K562 (cell line): ENCODE measurements around the gene OMP. TPM values are rescaled to one million over a fixed set of nuclear protein-coding genes. Genes with fewer than 3 reads are reported as not detected.

Experiments
- ATAC-seq: fragments of 200-7000 bp; cut with Tn5 transposase; 3 replicates; pipeline ENCODE4 v1.9.1; 2020; ENCODE audit warnings: moderate library complexity
- BruUV-seq: library from RNA; stranded (reverse); fragments of 400-500 nt; replicated peaks from 2 replicates; lab custom pipeline; 2021; lab: Mats Ljungman, UMichigan
- CTCF ChIA-PET: fragments of 300-600 bp; formaldehyde crosslinking; extraction: SDS; loops from one replicate; lab custom pipeline; 2021; ENCODE audit warnings: low intra/inter-chr PET ratio; lab: Yijun Ruan, JAX
- POLR2A ChIA-PET: fragments of 300-600, 350-650 bp; sonication (Branson Sonifier 250); formaldehyde crosslinking; extraction: SDS; loops from one replicate; lab custom pipeline; 2021; ENCODE audit warnings: antibody characterized with exemption, inconsistent platforms; lab: Yijun Ruan, JAX
- DNase-seq, 4 experiments: peaks; one replicate each; pipeline versions ENCODE4 v3.0.0 to v3.0.0-alpha.2; 2011 to 2018; ENCODE audit warnings: low spot score in 3 of 4, mixed read lengths in 3 of 4; ENCODE audit errors: extremely low read depth in 1 of 4
- FAIRE-seq: peaks from 2 replicates; lab custom pipeline; 2011; peaks lifted over from hg19 to GRCh38; lab: Jason Lieb, UNC
- H2AFZ ChIP-seq: 2 replicates; pipeline ENCODE4 v1.6.0; 2011; ENCODE audit warnings: low read depth, low read length, control low read depth, inconsistent platforms
- H3K27ac ChIP-seq: fragments of 200-600 bp; 3 replicates; pipeline ENCODE4 v1.8.0; 2011; ENCODE audit warnings: low read depth, mild to moderate bottlenecking, control low read depth, inconsistent platforms, low read length, moderate library complexity, mixed read lengths; ENCODE audit errors: extremely low read depth
- H3K27me3 ChIP-seq, 2 experiments: fragments of 300-600 bp in 1 of 2; 2 replicates in 1 of 2; 3 replicates in 1 of 2; pipeline versions ENCODE4 v1.6.0 to v1.8.0; 2011; ENCODE audit warnings: inconsistent platforms in 2 of 2, low read length in 2 of 2, mild to moderate bottlenecking in 1 of 2, mixed read lengths in 1 of 2, moderate library complexity in 1 of 2; ENCODE audit not compliant: control insufficient read depth in 2 of 2, insufficient read depth in 2 of 2
- H3K36me3 ChIP-seq: fragments of 300-600 bp; 3 replicates; pipeline ENCODE4 v1.8.0; 2011; ENCODE audit warnings: mild to moderate bottlenecking, low read length, inconsistent platforms; ENCODE audit not compliant: control insufficient read depth, insufficient read depth
- H3K4me1 ChIP-seq, 2 experiments: fragments of 200-600 bp in 1 of 2; replicated peaks in 1 of 2; 2 replicates in 1 of 2; 3 replicates in 1 of 2; pipeline versions ENCODE4 v1.5.1 to v1.8.0; 2011; ENCODE audit warnings: inconsistent platforms in 2 of 2, low read length in 2 of 2, mild to moderate bottlenecking in 1 of 2, mixed read lengths in 1 of 2, moderate library complexity in 1 of 2; ENCODE audit not compliant: control insufficient read depth in 2 of 2, insufficient read depth in 2 of 2
- H3K4me2 ChIP-seq: 2 replicates; pipeline ENCODE4 v1.6.1; 2011; ENCODE audit warnings: low read length, control low read depth, inconsistent platforms, mixed read lengths; ENCODE audit not compliant: insufficient read depth
- H3K4me3 ChIP-seq: fragments of 200-600 bp; sonication (generic), shearing (Covaris generic); 2 replicates; pipeline ENCODE4 v1.5.1; 2016; ENCODE audit warnings: control low read depth, inconsistent platforms
- H3K79me2 ChIP-seq: fragments of 200-600 bp; 3 replicates; pipeline ENCODE4 v1.8.0; 2011; ENCODE audit warnings: low read length, inconsistent platforms; ENCODE audit not compliant: control insufficient read depth, insufficient read depth
- H3K9ac ChIP-seq, 2 experiments: 2 replicates each; pipeline versions ENCODE4 v1.6.0 to v1.6.1; 2011; ENCODE audit warnings: low read depth in 2 of 2, low read length in 2 of 2, control low read depth in 1 of 2, inconsistent platforms in 1 of 2, mild to moderate bottlenecking in 1 of 2, mixed read lengths in 1 of 2; ENCODE audit not compliant: insufficient read depth in 1 of 2
- H3K9me1 ChIP-seq: one replicate; pipeline ENCODE4 v1.6.0; 2011; ENCODE audit warnings: inconsistent platforms, mild to moderate bottlenecking, low read length, moderate library complexity; ENCODE audit not compliant: control insufficient read depth, insufficient read depth
- H3K9me3 ChIP-seq: replicated peaks from 2 replicates; pipeline ENCODE4 v1.5.1; 2011; ENCODE audit warnings: low read depth, low read length, inconsistent platforms; ENCODE audit not compliant: control insufficient read depth, insufficient read depth
- H4K20me1 ChIP-seq: replicated peaks from 2 replicates; pipeline ENCODE4 v1.6.1; 2011; ENCODE audit warnings: low read length, inconsistent platforms, mixed read lengths; ENCODE audit not compliant: control insufficient read depth, insufficient read depth
- WGBS: fragments of 100-300 bp; shearing (Covaris generic); methylation state at CpG from one replicate; pipeline ENCODE4 v1.1.6; 2016; ENCODE audit warnings: low coverage, mixed read lengths; ENCODE audit not compliant: insufficient coverage; ENCODE audit errors: missing lambda C conversion rate; 5-methylcytosine and 5-hydroxymethylcytosine counted together
- in situ Hi-C: fragments of 300-500 bp; cut with MboI; formaldehyde crosslinking; loops from 4 replicates; pipeline ENCODE4 v1.15.0; 2018; ENCODE audit warnings: inconsistent platforms, mixed read lengths
- intact Hi-C: fragments of 100-400 bp; cut with micrococcal nuclease; formaldehyde crosslinking; loops from 2 replicates; pipeline ENCODE4 v1.14.2; 2022
- polyA plus RNA-seq, 8 experiments: library from polyadenylated mRNA; depleted of rRNA in 4 of 8; stranded (reverse) in 5 of 8; unstranded in 3 of 8; fragments of >200 nt; fragmentation: Nextera tagmentation in 2 of 8; fragmentation: Illumina TruSeq in 1 of 8; extraction: Ambion mirVana in 2 of 8; extraction: Trizol in 1 of 8; gene quantifications; 2 replicates each; pipeline versions ENCODE4 v1.2.1 to v1.2.3, GENCODE V29; 2011 to 2014; ENCODE audit warnings: inconsistent platforms in 1 of 8, missing spikeins in 1 of 8
- total RNA-seq, 7 experiments: library from RNA; depleted of rRNA in 6 of 7; stranded (reverse); fragments of >200 nt in 6 of 7; fragmentation: Illumina TruSeq in 2 of 7; extraction: Trizol in 2 of 7; gene quantifications; 2 replicates each; pipeline versions ENCODE4 v1.2.1 to v1.2.3, GENCODE V29; 2011 to 2021; ENCODE audit warnings: low replicate concordance in 1 of 7
- TF ChIP-seq, protein P1 (sequence below): fragments of 200-800 bp; sonication (Bioruptor generic); IDR thresholded peaks from 2 replicates; pipeline ENCODE4 v1.6.1; 2017; ENCODE audit warnings: missing genetic modification characterization, missing compliant biosample characterization

The OMP gene
- total and polyA plus RNA-seq, 9 of the 15 experiments (the other 6 are each of a cell fraction or from before 2014, with no cell fraction given) = not detected

DNA sequence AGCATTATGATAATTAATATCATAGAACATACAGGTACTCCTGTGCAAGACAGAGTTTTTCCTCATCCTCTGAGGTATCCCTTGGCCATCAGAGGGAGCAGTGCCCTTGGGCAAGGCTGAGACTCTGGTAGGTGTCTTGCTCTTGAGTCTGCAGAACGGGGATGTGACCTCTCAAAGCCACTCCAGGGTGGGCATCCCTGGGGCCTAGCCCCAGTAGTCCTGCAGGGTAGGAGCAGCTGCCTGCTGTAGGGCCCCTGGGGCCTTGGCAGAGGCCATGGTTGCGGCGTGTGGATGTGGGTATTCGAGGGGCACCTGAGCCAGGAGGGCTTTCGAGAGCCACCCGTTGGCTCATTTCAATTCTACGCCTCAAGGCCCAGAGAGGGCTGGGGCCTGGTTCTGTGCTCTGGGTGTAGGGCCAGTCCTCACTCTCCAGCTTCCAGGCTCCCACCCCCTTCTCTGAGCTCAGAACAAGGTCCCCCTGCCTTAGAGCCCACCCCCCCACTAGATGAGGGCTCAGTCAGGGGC is 7.7 kb upstream of the OMP start:
- in situ Hi-C loops = loop anchor here (5.0 kb wide), 1 partner anchor 48 kb away; no protein-coding TSS in a partner anchor
- Histone ChIP-seq H3K36me3 (no peaks in the 10 kb centered on the region), H4K20me1 (peaks cover 7% of the 10 kb centered on the region; the same call in 1 of the 2 replicates), H3K4me2 (no peak overlapping the region), H3K27ac (no peak overlapping the region), H3K9ac (no peak overlapping the region; a peak in 1 of 4 replicates), H3K9me1 (no peaks in the 10 kb centered on the region), H3K4me3 (no peak overlapping the region), H3K27me3 (peaks cover 0 to 25% of the 10 kb centered on the region in 2 experiments; a peak in 3 of 5 replicates), H2AFZ (no peak overlapping the region), H3K4me1 (peaks cover 0 to 13% of the 10 kb centered on the region in 2 experiments; a peak in 2 of 5 replicates), H3K79me2 (no peaks in the 10 kb centered on the region), H3K9me3 (no peaks in the 10 kb centered on the region)
- DNase-seq = no peak
- WGBS = 24% methylated on average over 7 of the region's 7 CpGs
- no TSS peak for BruUV-seq
- no peak for FAIRE-seq
- intact Hi-C loops = loop anchor here (5.0 kb wide), 1 partner anchor 363 kb away; no protein-coding TSS in a partner anchor
- no peak for ATAC-seq
- ChIA-PET CTCF (no interaction called here), POLR2A (interaction anchor here (0.5 to 0.7 kb wide), 2 partner anchors 42 to 139 kb away, joined by 3 to 4 read pairs; no protein-coding TSS in a partner anchor)
- TF ChIP-seq, protein P1, sequence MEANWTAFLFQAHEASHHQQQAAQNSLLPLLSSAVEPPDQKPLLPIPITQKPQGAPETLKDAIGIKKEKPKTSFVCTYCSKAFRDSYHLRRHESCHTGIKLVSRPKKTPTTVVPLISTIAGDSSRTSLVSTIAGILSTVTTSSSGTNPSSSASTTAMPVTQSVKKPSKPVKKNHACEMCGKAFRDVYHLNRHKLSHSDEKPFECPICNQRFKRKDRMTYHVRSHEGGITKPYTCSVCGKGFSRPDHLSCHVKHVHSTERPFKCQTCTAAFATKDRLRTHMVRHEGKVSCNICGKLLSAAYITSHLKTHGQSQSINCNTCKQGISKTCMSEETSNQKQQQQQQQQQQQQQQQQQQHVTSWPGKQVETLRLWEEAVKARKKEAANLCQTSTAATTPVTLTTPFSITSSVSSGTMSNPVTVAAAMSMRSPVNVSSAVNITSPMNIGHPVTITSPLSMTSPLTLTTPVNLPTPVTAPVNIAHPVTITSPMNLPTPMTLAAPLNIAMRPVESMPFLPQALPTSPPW (CRISPR knock-in tag) = no peak
